HEK293T (cell line): Measurements from ENCODE around the gene KXD1.
"Not testable (repeated sequence)": the region's sequence is repeated elsewhere in the genome, so short reads cannot be mapped to it uniquely, and the experiment has no call there.

Experiments used
- CTCF ChIA-PET: fragments of 350-600 bp; formaldehyde crosslinking; extraction: SDS; loops from one replicate; lab custom pipeline; 2021; ENCODE audit warnings: antibody characterized with exemption, inconsistent platforms; lab: Yijun Ruan, JAX
- POLR2A ChIA-PET: fragments of 350-600 bp; formaldehyde crosslinking; extraction: SDS; loops from one replicate; lab custom pipeline; 2020; ENCODE audit warnings: antibody characterized with exemption, inconsistent platforms; lab: Yijun Ruan, JAX
- DNase-seq: peaks from one replicate; pipeline ENCODE4 v3.0.0; 2012; ENCODE audit warnings: mixed read lengths; ENCODE audit errors: extremely low spot score
- ARNT ChIP-seq: fragments of 450-650 bp; IDR thresholded peaks from 2 replicates; pipeline ENCODE4 v1.6.1; 2017; ENCODE audit warnings: mild to moderate bottlenecking
- BHLHE40 ChIP-seq: fragments of 450-650 bp; IDR thresholded peaks from 2 replicates; pipeline ENCODE4 v1.6.1; 2016; ENCODE audit warnings: mild to moderate bottlenecking, moderate library complexity, borderline replicate concordance
- CTBP1 ChIP-seq: fragments of 450-650 bp; IDR thresholded peaks from 2 replicates; pipeline ENCODE4 v1.6.1; 2016; ENCODE audit warnings: borderline replicate concordance
- ELF4 ChIP-seq: fragments of 450-650 bp; IDR thresholded peaks from 2 replicates; pipeline ENCODE4 v1.6.1; 2017; ENCODE audit warnings: antibody characterized with exemption
- FOXA1 ChIP-seq: fragments of 450-650 bp; IDR thresholded peaks from 2 replicates; pipeline ENCODE4 v1.6.1; 2016; ENCODE audit warnings: mild to moderate bottlenecking
- FOXK2 ChIP-seq: fragments of 450-650 bp; IDR thresholded peaks from 2 replicates; pipeline ENCODE4 v1.6.1; 2016; ENCODE audit warnings: mild to moderate bottlenecking
- FOXM1 ChIP-seq: fragments of 450-650 bp; IDR thresholded peaks from 2 replicates; pipeline ENCODE4 v1.6.1; 2017; ENCODE audit warnings: mild to moderate bottlenecking, borderline replicate concordance
- HDGF ChIP-seq: fragments of 450-650 bp; IDR thresholded peaks from 2 replicates; pipeline ENCODE4 v1.6.1; 2017; ENCODE audit warnings: antibody characterized with exemption, borderline replicate concordance
- L3MBTL2 ChIP-seq: fragments of 450-650 bp; conservative IDR thresholded peaks from 2 replicates; pipeline ENCODE4 v1.6.1; 2016; ENCODE audit warnings: mild to moderate bottlenecking
- LEF1 ChIP-seq: fragments of 450-650 bp; IDR thresholded peaks from 2 replicates; pipeline ENCODE4 v1.6.1; 2017; ENCODE audit warnings: mild to moderate bottlenecking, borderline replicate concordance
- NFRKB ChIP-seq: fragments of 450-650 bp; IDR thresholded peaks from 2 replicates; pipeline ENCODE4 v1.6.1; 2016; ENCODE audit warnings: mild to moderate bottlenecking, moderate library complexity
- SP1 ChIP-seq: fragments of 450-650 bp; IDR thresholded peaks from 2 replicates; pipeline ENCODE4 v1.6.1; 2017
- SUZ12 ChIP-seq: fragments of 450-650 bp; IDR thresholded peaks from 2 replicates; pipeline ENCODE4 v1.6.1; 2016; ENCODE audit warnings: mild to moderate bottlenecking
- TARDBP ChIP-seq: fragments of 450-650 bp; IDR thresholded peaks from 2 replicates; pipeline ENCODE4 v1.6.1; 2016
- ZNF384 ChIP-seq: fragments of 450-650 bp; IDR thresholded peaks from 2 replicates; pipeline ENCODE4 v1.6.1; 2016
- TF ChIP-seq, protein P1 (sequence below): fragments of 450-650 bp; IDR thresholded peaks from 2 replicates; pipeline ENCODE4 v1.6.1; 2016

Gene KXD1

DNA sequence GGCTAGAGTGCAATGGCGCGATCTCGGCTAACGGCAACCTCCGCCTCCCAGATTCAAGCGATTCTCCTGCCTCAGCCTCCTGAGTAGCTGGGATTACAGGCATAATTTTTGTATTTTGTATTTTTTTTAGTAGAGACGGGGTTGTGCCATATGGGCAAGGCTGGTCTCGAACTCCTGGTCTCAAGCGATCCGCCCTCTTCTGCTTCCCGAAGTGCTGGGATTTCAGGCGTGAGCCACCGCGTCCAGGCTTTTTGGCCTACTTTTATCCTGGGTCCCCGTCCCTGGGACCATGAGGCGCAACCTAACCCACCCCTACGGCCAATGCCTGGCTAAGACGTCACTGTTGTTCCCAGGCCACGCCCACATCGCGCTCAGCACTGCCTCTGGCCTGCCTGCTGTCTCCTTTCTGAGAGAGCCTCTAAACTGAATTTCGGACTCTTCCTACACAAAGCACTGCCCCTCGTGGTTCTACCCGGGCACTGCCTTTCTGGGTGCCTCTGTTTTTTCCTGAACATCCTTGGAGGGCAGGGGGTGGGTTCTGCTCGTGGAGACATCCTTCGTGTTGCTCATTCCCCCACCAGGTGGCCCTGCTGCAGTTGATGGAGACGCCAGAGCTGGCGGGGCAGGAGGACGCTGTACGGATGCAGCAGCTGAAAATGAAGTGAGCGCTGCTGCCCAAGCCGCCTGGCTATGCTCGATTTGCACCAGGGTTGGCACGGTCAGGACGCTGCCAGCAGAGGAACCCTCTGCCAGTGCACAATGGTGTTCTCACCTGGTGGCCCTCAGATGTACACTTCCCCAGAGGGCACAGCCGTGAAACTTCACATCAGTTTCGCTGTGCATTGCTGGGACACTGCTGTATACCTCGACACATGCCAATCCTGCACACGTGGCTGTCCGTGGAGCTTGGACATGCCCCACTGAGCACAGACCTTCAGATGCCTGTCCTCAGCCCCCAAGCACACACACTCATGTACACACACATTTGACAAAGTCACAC is 32.9 kb downstream of the KXD1 start:
- CTCF ChIA-PET = interaction anchor here (0.6 to 3.6 kb wide), 4 partner anchors 18 to 198 kb away, joined by 3 to 16 read pairs (median 4); partner anchors contain the start of gene UBA52
- no peak for TF ChIP-seq SUZ12
- TF ChIP-seq TARDBP = no peak
- peak; percentile 36; the same call in 1 of the 2 replicates for TF ChIP-seq L3MBTL2
- DNase-seq = peak; percentile 82
- POLR2A ChIA-PET = interaction anchor here (3.2 to 5.0 kb wide), 2 partner anchors 18 to 33 kb away, joined by 26 to 43 read pairs; partner anchors contain the start of genes KXD1 and UBA52

- no peak for TF ChIP-seq FOXA1
- no peak for TF ChIP-seq HDGF
- no peak for TF ChIP-seq CTBP1
- no peak for TF ChIP-seq L3MBTL2
- TF ChIP-seq FOXM1 = no peak
- POLR2A ChIA-PET = interaction anchor here (5.0 kb wide), 1 partner anchor 20 kb away, joined by 43 read pairs; the partner anchor contains the start of gene UBA52
- DNase-seq = no peak
- CTCF ChIA-PET = no interaction called here
Measured at GRCh38 chr19:18591735-18592385, 34.2 kb downstream of the KXD1 start.

GRCh38 chr19:18592732-18593131 is 35.1 kb downstream of the KXD1 start:
- POLR2A ChIA-PET = interaction anchor here (1.1 to 1.2 kb wide), 2 partner anchors 14 to 22 kb away, joined by 3 read pairs; partner anchors contain the start of genes CRLF1 and UBA52
- DNase-seq = not testable (repeated sequence)
- CTCF ChIA-PET = interaction anchor here (0.5 to 1.2 kb wide), 3 partner anchors 69 to 575 kb away, joined by 3 read pairs; no protein-coding TSS in a partner anchor

DNA sequence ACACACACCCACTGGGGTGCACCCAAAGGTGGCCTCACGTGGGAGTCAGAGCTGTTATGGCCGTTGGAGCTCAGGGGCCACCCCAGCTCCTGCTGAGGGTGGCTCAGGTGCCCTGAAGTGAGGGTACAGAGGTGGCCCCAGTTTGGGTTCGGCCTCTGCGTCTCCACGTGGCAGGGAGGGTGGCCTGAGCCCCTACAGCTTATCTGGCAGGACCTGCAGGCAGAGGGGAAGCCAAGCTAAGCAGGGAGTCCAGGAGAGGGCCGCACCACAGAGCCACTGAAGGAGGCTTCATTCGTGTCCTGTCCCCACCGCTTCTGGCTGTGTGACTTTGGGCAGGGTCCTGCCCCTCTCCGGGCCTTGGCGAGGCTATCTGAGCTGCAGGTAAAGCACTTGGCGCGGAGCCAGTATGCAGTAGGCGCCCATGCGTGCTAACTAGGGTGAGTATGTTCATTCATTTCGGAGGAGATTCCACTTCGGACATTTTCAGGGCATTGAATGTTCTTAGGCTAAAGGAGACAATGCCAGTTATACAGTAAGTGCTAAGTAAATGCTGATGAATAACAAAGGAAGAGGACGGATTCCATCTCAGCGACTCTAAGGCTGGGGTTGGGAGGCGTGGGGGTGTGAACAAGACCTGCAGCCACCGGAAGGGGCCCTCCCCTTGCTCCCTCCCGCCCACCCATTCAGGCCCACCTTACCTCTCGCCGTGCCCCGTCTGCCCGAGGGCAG is 35.9 kb downstream of the KXD1 start:
- TF ChIP-seq ELF4 (no peak), SP1 (no peak), SUZ12 (no peak), ARNT (no peak), ZNF384 (no peak), BHLHE40 (no peak), FOXA1 (no peak), CTBP1 (no peak), L3MBTL2 (no peak), TARDBP (no peak), FOXM1 (no peak), LEF1 (no peak), NFRKB (no peak), FOXK2 (no peak), HDGF (no peak)
- TF ChIP-seq, protein P1, sequence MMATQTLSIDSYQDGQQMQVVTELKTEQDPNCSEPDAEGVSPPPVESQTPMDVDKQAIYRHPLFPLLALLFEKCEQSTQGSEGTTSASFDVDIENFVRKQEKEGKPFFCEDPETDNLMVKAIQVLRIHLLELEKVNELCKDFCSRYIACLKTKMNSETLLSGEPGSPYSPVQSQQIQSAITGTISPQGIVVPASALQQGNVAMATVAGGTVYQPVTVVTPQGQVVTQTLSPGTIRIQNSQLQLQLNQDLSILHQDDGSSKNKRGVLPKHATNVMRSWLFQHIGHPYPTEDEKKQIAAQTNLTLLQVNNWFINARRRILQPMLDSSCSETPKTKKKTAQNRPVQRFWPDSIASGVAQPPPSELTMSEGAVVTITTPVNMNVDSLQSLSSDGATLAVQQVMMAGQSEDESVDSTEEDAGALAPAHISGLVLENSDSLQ = no peak
- ChIA-PET POLR2A (interaction anchor here (1.0 to 1.2 kb wide), 3 partner anchors 13 to 254 kb away, joined by 3 to 4 read pairs (median 3); partner anchors contain the start of genes CRLF1 and UBA52), CTCF (interaction anchor here (0.5 to 1.3 kb wide), 8 partner anchors 21 to 352 kb away, joined by 3 to 5 read pairs (median 3); no protein-coding TSS in a partner anchor)
- peak; percentile 6 for DNase-seq

- CTCF ChIA-PET = interaction anchor here (0.5 to 1.3 kb wide), 8 partner anchors 20 to 351 kb away, joined by 3 to 5 read pairs (median 3); no protein-coding TSS in a partner anchor
- POLR2A ChIA-PET = interaction anchor here (1.0 to 1.3 kb wide), 3 partner anchors 13 to 253 kb away, joined by 3 to 4 read pairs (median 3); partner anchors contain the start of gene CRLF1
- TF ChIP-seq SUZ12 (no peak), TARDBP (no peak), CTBP1 (no peak), ZNF384 (no peak), LEF1 (no peak), ARNT (no peak), NFRKB (no peak), FOXM1 (no peak), L3MBTL2 (no peak), FOXA1 (no peak), HDGF (no peak), SP1 (no peak), FOXK2 (no peak)
- TF ChIP-seq, protein P1 = no peak
- DNase-seq = peak; percentile 78
Measured at GRCh38 chr19:18594096-18594823, 36.6 kb downstream of the KXD1 start.
